Fibroblast of gingiva (primary cell): ENCODE measurements around the gene SNCAIP.

Source experiments
- DNase-seq: peaks from one replicate; pipeline ENCODE4 v3.0.0-alpha.2; 2011; ENCODE audit warnings: low read depth

The SNCAIP gene

DNA sequence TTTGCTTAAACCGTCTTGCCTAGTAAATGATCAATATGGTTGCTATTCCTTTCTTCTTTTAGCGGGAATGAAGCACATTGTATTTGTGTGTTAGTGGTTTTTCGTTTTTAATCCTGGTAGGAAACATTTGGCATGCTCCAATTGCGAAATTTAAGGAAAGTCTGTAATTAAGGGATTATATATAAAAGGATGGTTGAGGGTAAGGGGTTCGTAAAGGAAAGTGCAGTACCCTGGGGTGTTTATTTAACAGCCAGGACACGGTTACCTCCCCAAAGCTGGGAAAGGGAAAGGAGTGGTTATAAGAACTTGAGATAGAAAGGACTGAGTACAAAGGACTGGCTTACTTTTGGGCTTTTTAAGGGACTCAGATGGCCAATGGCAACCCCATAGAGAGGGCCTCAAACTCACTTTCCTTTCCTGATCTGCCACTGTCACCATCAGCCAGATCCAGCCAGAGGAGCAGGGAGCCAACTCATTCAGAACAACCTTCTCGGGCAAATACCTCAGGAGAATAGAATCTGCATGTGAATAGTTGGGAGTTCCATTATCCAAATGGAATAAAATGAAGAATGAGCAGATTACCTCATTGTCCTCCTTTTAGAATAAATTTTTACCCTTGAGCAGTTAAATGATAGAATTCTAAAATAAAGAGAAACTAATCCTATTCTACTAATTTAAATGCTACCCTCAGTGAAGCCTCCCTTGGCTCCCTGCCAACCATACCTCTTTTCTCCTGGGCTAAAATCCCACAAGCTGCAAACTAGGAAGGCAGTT, 117.7 kb downstream of the SNCAIP start:
- DNase-seq, result no peak

DNA sequence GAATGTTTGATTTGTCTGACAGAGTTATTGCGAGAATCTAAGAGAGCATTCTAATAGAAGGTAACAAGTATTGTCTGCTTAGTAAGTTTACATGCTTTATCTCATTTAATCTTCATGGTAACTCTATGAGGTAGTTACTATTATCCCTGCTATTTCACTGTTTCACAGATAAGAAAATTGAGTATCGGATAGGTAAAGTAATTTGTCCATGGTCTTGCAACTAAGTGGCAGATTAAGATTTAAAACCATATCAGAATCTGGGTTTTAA, 118.2 kb downstream of the SNCAIP start:
- no peak for DNase-seq

DNA sequence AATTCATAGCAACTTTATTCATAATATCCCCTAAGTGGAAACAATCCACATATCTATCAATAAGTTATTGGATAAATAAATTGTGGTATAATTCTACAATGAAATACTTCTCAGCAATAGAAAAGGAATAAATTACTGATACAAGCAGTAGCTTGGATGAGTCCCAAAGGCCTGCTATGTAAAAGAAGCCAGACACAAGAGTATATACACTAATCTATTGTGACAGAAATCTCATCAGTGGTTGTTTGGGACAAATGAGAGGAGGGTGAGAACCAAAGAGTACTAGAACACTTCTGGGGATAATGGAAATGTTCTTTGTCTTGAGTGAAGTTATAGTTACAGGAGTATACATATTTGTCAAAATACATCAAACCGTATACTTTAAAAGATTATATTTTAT, 119.3 kb downstream of the SNCAIP start:
- DNase-seq, result no peak

DNA sequence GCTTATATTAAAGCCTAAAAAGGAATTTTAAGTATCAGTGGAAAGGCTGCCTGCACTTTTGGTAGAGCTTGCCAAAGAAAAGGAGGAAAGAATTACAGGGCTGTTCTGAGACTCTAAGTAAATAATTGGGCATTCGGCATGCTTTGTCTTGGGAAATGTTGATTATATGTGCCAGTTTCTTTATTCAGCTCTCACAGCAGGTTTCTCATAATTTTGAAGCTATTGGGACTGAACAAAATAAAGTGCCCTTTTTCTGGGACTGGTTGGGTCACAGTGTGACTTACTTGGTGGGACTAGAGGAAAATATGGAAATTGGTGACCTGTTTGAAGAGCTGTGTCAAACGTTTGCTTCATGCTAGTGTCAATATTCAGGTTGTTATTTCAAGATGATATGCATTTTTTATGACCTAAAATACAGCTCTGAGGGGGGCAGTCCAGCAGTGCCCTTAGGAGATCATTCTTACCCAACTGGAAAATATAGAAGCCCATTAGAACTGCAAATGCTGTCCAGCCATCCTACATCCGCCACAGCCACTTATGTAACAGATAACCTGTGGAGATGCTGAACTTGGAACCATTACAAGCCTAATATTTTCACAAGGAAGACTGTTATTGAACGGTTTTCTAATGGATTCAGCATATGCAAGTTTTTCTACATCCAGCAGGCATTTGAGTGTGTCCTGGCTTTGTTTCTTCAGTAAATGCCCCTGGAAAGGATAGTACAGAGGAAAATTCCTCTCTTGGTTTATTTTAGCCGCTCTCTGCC, 122.4 kb downstream of the SNCAIP start:
- DNase-seq, result peak; percentile 21

DNA sequence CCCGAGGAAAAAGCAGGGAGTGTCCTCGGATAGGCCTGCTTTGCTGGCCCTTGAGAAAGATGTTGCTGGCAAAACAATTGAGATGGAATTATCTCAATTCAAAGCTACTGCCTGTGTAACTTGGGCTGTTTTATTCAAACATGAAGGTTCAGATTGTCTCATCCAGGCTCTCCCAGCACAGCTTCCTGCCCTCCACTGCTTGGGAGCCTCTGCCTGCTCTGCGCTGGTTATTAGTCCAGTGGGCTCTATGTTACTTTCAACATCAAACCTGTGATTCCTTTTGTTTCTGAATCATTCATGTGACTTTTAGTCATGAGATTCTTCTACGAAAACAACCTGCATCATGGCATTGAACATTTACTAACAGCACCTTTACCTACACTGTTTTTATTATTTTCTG, 123.2 kb downstream of the SNCAIP start:
- no peak for DNase-seq

DNA sequence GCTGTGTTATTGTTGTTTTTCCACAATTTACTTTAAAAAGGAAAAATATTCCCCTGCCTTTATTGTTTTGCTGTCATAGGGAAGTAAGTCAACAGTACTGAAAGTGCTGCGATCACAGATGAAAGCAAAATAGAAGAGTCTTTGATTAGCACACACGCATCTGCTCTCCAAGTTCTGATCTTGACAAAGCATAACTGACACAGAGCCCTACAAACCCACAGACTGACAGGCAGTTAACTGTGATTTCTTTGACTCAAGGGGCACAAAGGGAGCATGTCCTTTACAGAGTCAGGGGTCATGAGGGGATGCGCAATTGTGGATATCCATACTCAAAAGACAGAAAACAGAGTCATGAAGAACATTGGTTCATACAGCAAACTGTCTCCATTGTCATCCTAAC, 123.7 kb downstream of the SNCAIP start:
- DNase-seq, result no peak

DNA sequence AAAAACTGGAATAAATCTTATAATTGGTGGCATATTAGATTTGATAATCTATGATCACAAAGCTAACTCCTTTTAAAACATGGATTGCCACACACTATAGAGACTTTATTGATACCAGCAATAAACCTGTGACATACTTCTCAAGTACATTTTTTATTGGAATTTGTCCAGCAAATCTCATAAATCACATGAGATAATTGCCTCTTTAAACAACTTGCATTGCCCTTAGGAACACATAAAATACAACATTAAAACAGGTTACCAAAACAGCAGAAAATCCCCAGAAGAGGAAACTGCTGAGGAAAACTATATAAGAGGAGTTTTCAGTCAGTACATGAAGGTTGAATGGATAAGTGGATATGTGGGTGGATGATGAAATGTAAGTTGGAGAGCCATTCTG, 124.6 kb downstream of the SNCAIP start:
- DNase-seq, result no peak

DNA sequence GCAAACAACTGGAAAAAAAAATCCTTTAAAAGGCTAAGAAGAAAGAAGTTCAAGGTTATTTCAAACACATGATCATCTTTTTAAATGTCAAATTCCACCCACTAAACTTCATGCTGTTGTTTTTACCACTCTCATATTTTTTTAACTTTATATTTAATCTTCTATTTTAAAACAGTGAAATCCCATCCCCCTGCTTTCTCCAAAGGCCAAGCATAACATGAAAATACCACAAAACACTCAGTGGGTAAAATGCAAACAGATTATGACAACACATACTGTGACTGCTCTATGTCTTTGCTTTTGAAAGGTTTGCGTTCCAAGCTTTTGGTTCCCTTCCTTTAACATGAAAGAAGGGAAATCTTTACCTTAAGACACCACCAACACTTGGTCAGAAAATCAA, 127.6 kb downstream of the SNCAIP start:
- peak; percentile 3 for DNase-seq

DNA sequence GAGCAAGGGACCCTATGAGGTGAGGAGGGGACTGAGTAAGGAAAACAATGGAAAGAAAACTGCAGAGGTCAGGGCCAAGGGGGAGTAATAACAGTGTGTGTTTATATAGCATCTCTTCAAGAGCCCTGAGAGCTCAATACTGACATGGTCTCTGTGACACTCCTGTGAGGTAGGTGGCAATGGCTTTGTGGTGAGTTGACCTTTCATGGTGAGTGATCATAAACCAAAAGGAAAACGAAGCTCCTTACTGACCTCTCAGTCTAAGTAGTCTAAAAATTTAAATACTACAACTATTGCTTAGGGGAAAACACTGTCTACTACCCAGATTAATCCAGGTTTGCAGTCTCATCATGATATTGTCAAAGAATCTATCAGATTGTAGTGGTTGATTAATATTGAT, 130.9 kb downstream of the SNCAIP start:
- no peak for DNase-seq

DNA sequence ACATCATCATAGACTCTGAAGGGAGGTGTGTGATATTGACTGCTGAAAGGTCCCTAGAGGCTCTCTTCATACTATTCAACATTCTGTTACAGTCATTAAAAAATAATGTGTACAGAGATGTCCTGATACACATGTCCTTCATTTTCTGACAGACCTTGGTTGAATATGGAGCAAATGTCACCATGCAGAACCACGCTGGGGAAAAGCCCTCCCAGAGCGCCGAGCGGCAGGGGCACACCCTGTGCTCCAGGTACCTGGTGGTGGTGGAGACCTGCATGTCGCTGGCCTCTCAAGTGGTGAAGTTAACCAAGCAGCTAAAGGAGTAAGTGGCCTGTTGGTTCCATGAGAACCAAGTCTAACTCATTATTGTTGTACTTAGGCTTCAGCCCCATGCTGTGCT, 132.4 kb downstream of the SNCAIP start:
- no peak for DNase-seq

DNA sequence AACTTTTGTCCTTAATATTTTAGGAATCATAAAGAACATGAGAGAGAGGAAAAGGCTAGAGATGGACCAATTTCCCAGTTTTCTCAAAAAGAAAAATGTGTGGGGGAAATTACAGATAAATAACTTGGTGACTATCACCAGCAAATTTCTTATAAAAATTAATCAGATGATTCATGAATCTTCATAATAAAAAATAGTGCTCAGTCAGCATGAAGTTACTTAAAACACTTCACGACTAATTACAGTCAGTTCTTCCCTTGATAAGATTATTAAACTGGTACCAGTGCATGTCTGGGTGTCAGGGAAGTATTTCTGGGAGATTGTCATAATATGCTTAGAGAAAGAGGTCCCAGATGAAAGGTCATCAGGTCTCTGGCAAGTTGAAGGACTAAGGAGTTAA, 133.0 kb downstream of the SNCAIP start:
- no peak for DNase-seq

DNA sequence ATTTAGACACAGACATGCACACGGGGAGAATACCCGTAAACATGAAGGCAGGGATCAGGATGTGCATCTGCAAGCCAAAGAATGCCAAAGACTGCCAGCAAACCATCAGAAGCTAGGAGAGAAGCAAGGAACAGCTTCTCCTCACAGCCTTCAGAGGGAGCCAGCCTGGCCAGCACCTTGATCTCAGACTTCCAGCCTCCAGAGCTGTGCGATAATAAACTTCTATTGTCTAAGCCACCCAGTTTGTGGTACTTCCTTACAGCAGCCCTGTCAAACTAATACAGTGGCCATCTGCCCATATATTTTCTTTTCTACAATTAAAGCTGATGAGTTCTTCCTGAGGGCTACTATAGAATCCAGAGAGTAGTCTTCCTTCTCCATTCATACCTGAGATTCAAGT, 135.0 kb downstream of the SNCAIP start:
- no peak for DNase-seq

DNA sequence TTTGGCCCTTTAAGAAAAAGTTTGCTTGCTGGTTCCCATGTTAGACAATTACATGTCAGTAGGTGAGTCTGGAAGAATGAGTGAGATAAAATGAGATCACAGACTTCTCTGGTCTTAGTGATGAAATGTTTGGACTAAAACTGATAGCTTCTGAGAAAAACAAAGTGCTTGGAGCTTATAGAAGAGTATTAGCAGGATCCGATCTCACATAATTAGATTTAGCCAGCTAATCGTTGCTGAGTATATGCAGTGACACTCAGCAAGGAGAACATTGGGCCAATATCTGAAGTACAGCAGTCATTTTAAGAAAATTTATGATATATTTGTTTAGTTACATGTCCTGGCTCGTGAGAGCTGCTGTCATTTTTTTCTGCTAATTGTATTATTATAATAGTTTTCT, 135.8 kb downstream of the SNCAIP start:
- no peak for DNase-seq

DNA sequence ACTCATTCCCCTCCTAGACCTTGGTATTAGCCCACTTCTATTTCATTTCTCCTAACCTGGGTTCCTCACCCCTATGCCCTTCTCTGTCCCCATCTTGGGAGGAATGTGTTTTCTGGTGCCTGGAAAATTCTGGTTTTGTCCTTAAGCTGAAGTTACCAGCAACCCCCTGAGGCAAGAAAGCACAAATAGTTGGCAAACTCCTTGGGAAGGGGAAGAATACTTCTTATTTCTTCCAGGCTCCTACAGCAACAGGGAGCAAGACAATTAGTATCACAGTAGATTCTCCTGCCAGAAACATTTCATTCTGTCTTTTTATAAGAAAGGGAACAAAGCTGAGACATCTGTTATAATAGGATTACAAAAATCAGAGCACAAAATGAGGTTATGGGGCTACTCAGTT, 142.5 kb downstream of the SNCAIP start:
- DNase-seq, result peak; percentile 21

DNA sequence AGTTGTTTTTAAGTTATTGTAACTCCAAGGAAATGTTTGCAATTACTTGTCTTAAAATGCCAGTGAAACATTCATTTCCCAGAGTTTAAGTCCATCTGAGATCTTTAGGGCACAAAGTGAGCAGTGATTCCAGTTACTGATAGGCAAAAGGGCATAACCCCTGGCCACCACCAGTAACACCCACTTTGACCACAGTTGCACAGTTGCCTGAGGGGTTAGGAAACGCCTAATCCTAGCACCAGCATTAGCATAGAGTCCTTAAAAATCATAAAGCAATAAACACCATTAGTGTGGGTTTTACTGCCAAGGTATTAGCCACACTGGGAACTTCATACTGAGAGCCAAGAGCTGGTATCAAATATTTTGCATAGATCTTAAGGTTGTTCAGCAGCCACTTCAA, 143.9 kb downstream of the SNCAIP start:
- DNase-seq, result no peak

DNA sequence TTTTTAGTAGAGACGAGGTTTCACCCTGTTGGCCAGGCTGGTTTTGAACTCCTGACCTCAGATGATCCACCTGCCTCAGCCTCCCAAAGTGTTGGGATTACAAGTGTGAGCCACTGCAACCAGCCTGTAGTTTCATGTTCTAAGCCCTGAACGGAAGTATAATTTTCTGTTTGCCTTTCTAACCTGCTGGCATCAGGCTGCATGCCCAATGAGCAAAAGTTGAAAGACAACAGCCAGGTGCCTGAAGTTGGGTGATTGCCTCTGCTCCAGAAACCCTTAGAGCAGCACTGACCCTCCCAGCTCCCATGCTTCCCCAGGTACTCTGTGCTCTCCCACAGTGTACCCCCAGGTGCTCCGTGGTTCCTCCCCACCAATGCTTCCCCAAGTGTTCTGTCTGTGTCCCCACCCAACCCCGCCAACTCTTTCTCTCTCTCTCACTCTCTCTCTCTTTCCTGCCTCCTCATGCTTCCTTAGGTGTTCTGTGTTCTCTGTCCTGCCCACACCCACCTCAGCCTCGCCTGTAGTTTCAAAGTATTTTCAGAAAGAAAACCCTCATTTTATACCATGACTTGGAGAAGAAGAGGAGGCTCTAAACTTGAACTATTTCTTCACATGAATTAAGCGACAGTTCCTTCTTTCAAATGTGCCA, 145.3 kb downstream of the SNCAIP start:
- DNase-seq, result no peak

DNA sequence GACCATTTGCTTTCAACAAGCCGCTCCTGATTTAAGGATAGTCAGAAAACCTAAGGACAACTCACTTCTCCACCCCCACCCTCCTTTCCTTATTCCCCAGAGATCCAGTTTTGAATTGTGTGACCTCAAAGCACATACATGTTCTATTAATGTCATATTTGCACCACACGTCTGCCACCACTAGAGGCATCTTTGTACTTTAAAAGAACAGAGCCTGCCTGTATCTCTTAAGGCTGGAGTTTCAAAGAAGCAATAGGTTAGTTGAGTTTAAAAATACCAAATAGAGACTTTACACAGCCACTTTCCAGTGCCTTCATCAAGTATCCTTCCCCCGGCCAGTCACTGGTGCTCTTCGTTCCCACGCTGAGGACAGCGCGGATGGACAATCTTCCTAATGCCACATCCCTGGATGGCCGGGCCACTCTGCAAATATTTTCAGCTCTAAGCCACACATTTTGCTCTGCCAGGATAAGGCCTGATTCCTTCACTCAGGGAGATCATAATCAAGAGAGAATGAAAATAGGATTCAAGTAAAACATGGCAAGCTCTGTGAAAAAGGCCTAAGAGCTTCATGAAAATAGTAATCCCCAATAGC, 146.3 kb downstream of the SNCAIP start:
- peak; percentile 21 for DNase-seq

DNA sequence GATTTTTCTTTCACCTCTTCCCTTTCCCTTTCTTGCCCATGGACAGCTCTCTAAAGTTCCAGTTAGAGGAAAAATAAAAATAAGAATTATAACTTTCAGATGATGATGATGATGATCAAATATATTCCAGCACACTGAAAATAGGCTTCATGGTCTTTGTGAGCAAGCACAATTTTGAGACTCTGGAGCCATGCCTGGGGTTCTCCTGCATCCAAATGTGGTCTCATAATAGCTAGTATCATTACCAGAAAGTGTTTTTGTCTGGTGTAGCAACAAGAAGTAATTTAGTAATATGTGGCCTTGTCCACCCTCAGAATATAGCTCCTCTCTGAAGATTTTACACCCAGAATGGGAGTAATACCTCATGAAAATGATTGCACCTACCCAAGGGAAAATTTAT, 150.4 kb downstream of the SNCAIP start:
- no peak for DNase-seq

DNA sequence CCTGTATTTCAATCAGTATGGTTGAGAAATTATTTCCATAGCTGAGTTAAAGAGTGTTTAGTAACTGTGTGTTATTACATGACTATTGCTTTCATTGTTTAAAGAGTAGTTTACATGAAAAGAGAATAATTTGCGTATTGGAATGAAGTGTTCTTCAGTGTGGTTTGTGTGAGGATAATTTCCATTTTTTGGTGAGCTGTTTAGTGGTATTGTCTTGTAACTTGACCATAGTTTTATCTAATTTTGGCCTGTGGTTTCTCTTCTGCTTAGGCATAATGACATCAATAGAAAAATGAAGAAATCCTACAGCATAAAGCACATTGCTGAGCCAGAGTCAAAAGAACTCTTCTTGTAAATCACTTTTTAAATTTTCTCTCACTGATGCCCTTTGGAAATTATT, 151.2 kb downstream of the SNCAIP start:
- peak; percentile 79 for DNase-seq

DNA sequence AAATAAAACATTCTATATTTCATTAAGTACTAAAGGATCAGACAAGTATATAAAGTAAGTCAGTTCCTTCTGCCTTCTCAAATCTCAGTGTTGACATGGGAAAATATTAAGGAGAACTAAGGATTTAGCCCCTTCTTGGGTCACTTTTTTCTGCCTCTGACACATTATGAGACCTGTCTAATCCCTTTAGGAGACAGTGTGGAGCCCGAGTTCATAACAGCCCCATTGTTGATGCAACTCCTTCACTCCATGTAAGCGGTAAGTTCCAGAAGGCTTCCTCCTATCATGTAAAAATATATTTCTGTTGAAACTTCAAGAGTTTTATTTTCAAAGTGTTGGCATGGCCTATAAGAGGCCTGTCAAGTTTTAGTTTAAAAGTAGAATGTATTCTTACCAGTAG, 152.2 kb downstream of the SNCAIP start:
- no peak for DNase-seq

DNA sequence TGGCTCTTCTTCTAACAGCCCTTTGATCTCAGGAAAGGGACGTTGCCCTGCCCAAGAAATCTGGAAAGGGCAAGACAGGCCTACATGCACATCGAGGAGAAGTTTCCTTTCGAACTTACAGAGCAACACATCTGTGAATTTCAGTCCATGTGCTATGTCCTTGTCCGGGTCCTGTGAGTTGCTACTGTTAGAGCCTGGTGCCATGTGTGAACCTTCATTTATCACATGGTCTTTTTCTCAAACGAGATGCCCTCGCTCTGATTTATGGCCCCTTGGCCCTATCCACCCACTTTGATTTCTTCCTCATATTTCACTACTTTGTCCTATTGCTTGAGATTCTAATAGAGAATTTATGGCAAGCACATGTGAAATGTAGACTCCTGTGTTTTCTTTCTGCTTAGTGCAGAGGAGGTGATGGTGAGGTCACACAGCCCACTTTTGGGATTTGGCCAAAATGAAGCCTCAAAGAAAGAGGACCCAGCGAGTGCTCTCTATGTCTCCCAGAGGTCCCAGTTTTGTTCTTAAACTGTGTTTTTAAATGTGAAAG, 153.1 kb downstream of the SNCAIP start:
- no peak for DNase-seq

DNA sequence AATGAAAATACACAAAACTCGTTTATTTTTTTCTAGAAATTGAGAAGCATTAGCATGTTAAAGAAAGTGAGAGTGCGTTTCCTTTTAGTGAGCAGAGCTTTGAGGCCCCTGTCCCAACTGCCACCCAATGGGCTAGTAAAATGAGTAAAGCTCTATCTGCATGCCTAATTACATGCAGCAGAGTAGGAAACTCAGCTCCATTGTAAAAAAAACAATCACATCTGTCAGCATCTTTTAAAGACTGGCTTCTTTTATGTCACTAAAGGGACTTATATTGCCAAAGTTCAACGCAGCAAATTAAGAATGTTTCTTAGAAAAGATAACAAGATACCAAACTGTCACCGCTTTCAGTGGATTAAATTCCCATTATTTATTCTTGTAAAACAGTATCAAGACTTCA, 154.0 kb downstream of the SNCAIP start:
- no peak for DNase-seq
